ENCODE measurements around the gene ESAM.

ESAM gene

GRCh38 chr11:124752471-124753102 is 9.5 kb downstream of the ESAM start:
- H3K4me3 ChIP-seq (ENCODE audit: low read depth, low read length): no peak overlapping the region
- CTCF ChIA-PET: interaction anchor here (0.6 to 2.1 kb wide), 5 partner anchors 11 to 84 kb away, joined by 3 to 9 read pairs (median 7); no protein-coding TSS in a partner anchor
- POLR2A ChIA-PET: interaction anchor here (0.6 to 2.0 kb wide), 4 partner anchors 9 to 108 kb away, joined by 3 to 9 read pairs (median 4); partner anchors contain the start of genes NRGN, SIAE and SPA17

GRCh38 chr11:124751741-124752470 is 10.2 kb downstream of the ESAM start, which contains the start of gene VSIG2:
TSS of gene VSIG2 (minus strand) at chr11:124752255. CDS start at chr11:124752137, 118 bp downstream.
- ChIA-PET CTCF (interaction anchor here (1.2 to 2.1 kb wide), 3 partner anchors 26 to 85 kb away, joined by 3 to 9 read pairs (median 7); no protein-coding TSS in a partner anchor), POLR2A (interaction anchor here (1.1 to 2.0 kb wide), 3 partner anchors 8 to 78 kb away, joined by 4 to 9 read pairs (median 4); partner anchors contain the start of genes NRGN, SIAE and SPA17)
- Histone ChIP-seq H3K36me3 (ENCODE audit: control insufficient read depth in 2 of 2, insufficient read depth in 1 of 2, low read length in 2 of 2) (no peaks in the 10 kb centered on the region), H3K27ac (ENCODE audit: extremely low read depth, low read depth, low read length) (no peak within 1 kb of the TSS), H3K4me1 (ENCODE audit: control insufficient read depth, insufficient read depth, low read length) (no peaks in the 10 kb centered on the region), H3K9me3 (ENCODE audit: control insufficient read depth, insufficient read depth, low read depth, low read length) (no peaks in the 10 kb centered on the region), H3K4me3 (ENCODE audit: low read depth, low read length) (no peak within 1 kb of the TSS)
- no peak for TF ChIP-seq ZNF514 (tag by site-specific recombination; IDR thresholded peaks at IDR 0.05)
- no peak for TF ChIP-seq ZNF223 (tag by site-specific recombination; IDR thresholded peaks at IDR 0.05)
- TF ChIP-seq SALL2 (tag by site-specific recombination; IDR thresholded peaks at IDR 0.05; ENCODE audit: borderline replicate concordance): no peak
- no peak for TF ChIP-seq ZBTB21 (tag by site-specific recombination; IDR thresholded peaks at IDR 0.05)
- no peak for TF ChIP-seq ZNF645 (tag by site-specific recombination; IDR thresholded peaks at IDR 0.05)
- TF ChIP-seq ZNF169 (tag by site-specific recombination; IDR thresholded peaks at IDR 0.05): no peak
- TF ChIP-seq ZNF692 (tag by site-specific recombination; IDR thresholded peaks at IDR 0.05): no peak
- no peak for TF ChIP-seq ZNF600 (tag by site-specific recombination; IDR thresholded peaks at IDR 0.05)
- TF ChIP-seq ATF2 (tag by site-specific recombination; IDR thresholded peaks at IDR 0.05; ENCODE audit: low read depth): no peak
- TF ChIP-seq ZBTB26 (tag by site-specific recombination; optimal IDR thresholded peaks at IDR 0.05): no peak
- TF ChIP-seq TRIM28 (IDR thresholded peaks at IDR 0.05; ENCODE audit: borderline replicate concordance, low read length): no peak
- TF ChIP-seq ZSCAN23 (tag by site-specific recombination; IDR thresholded peaks at IDR 0.05): no peak

More at GRCh38 chr11:124752471-124753102, 9.5 kb downstream of the ESAM start:
- no peak for TF ChIP-seq GLI4 (tag by site-specific recombination; IDR thresholded peaks at IDR 0.05)
- TF ChIP-seq ZNF830 (tag by site-specific recombination; IDR thresholded peaks at IDR 0.05; ENCODE audit: low read depth): no peak
- no peak for TF ChIP-seq ZNF184 (tag by site-specific recombination; IDR thresholded peaks at IDR 0.05)
- no peak for TF ChIP-seq ZNF488 (tag by site-specific recombination; IDR thresholded peaks at IDR 0.05)
- no peak for TF ChIP-seq ZIC2 (tag by site-specific recombination; IDR thresholded peaks at IDR 0.05)
- no peak for TF ChIP-seq ZNF561 (tag by site-specific recombination; IDR thresholded peaks at IDR 0.05; ENCODE audit: borderline replicate concordance)
- TF ChIP-seq ZNF624 (tag by site-specific recombination; IDR thresholded peaks at IDR 0.05): no peak
- no peak for TF ChIP-seq ZNF654 (tag by site-specific recombination; IDR thresholded peaks at IDR 0.05; ENCODE audit: low read depth)
- no peak for TF ChIP-seq ZBTB8A (tag by site-specific recombination; IDR thresholded peaks at IDR 0.05)
- TF ChIP-seq ZNF580 (tag by site-specific recombination; IDR thresholded peaks at IDR 0.05): no peak
- TF ChIP-seq ZNF140 (tag by site-specific recombination; IDR thresholded peaks at IDR 0.05): no peak
- no peak for TF ChIP-seq ZNF18 (tag by site-specific recombination; IDR thresholded peaks at IDR 0.05)
- no peak for TF ChIP-seq ZNF837 (tag by site-specific recombination; IDR thresholded peaks at IDR 0.05)
- no peak for TF ChIP-seq ZNF121 (tag by site-specific recombination; IDR thresholded peaks at IDR 0.05)
- no peak for TF ChIP-seq ZNF146 (tag by site-specific recombination; IDR thresholded peaks at IDR 0.05)
- no peak for TF ChIP-seq ZNF530 (tag by site-specific recombination; IDR thresholded peaks at IDR 0.05; ENCODE audit: low read depth)
- TF ChIP-seq ZBTB21 (tag by site-specific recombination; IDR thresholded peaks at IDR 0.05): no peak
- no peak for TF ChIP-seq ZNF175 (tag by site-specific recombination; IDR thresholded peaks at IDR 0.05)
- no peak for TF ChIP-seq ZNF48 (tag by site-specific recombination; IDR thresholded peaks at IDR 0.05)
- H3K9me3 ChIP-seq (ENCODE audit: control insufficient read depth, insufficient read depth, low read depth, low read length): no peaks in the 10 kb centered on the region
- H3K36me3 ChIP-seq (ENCODE audit: control insufficient read depth in 2 of 2, insufficient read depth in 1 of 2, low read length in 2 of 2): no peaks in the 10 kb centered on the region
- no peaks in the 10 kb centered on the region for H3K4me1 ChIP-seq (ENCODE audit: control insufficient read depth, insufficient read depth, low read length)
- H3K27ac ChIP-seq (ENCODE audit: extremely low read depth, low read depth, low read length): no peak overlapping the region
